HepG2 (cell line): Measurements from ENCODE around the gene MAFB. TPM values are rescaled to one million over a fixed set of nuclear protein-coding genes. Genes with fewer than 3 reads are reported as not detected.

ENCODE experiments used
- ATAC-seq: fragments of 200-7000 bp; cut with Tn5 transposase; 3 replicates; pipeline ENCODE4 v1.9.1; 2020; ENCODE audit warnings: mild to moderate bottlenecking, moderate library complexity
- BruUV-seq: library from RNA; stranded (reverse); fragments of 400-500 nt; replicated peaks from 2 replicates; lab custom pipeline; 2021; lab: Mats Ljungman, UMichigan
- CTCF ChIA-PET: fragments of 300-600 bp; formaldehyde crosslinking; extraction: SDS; loops from one replicate; lab custom pipeline; 2021; ENCODE audit warnings: low total read pairs, inconsistent platforms, low intra/inter-chr PET ratio; lab: Yijun Ruan, JAX
- POLR2A ChIA-PET: fragments of 350-600 bp; sonication (Branson Sonifier 250); formaldehyde crosslinking; loops from one replicate; lab custom pipeline; 2020; ENCODE audit warnings: antibody characterized with exemption, inconsistent platforms; lab: Yijun Ruan, JAX
- DNase-seq: peaks from one replicate; pipeline ENCODE4 v3.0.0-alpha.2; 2015; ENCODE audit warnings: low spot score
- FAIRE-seq: peaks from 3 replicates; lab custom pipeline; 2011; peaks lifted over from hg19 to GRCh38; lab: Jason Lieb, UNC
- H2AFZ ChIP-seq: one replicate; pipeline ENCODE4 v1.6.1; 2011; ENCODE audit warnings: low read length, inconsistent platforms
- H3K27ac ChIP-seq: fragments of 300-600 bp; 3 replicates; pipeline ENCODE4 v1.8.0; 2011; ENCODE audit warnings: mixed run types, mild to moderate bottlenecking, mixed read lengths, low read length, inconsistent platforms; ENCODE audit not compliant: insufficient read depth; ENCODE audit errors: extremely low read length
- H3K27me3 ChIP-seq, 2 experiments: fragments of 200-600 bp in 1 of 2; 2 replicates in 1 of 2; 3 replicates in 1 of 2; pipeline versions ENCODE4 v1.6.0 to v1.8.0; 2011; ENCODE audit warnings: low read length in 2 of 2, mild to moderate bottlenecking in 2 of 2, moderate library complexity in 2 of 2, inconsistent platforms in 1 of 2; ENCODE audit not compliant: insufficient read depth in 2 of 2, control insufficient read depth in 1 of 2
- H3K36me3 ChIP-seq, 2 experiments: fragments of 200-600 bp in 1 of 2; replicated peaks in 1 of 2; 2 replicates in 1 of 2; 3 replicates in 1 of 2; pipeline versions ENCODE4 v1.5.1 to v1.8.0; 2011; ENCODE audit warnings: low read length in 2 of 2, inconsistent platforms in 1 of 2; ENCODE audit not compliant: insufficient read depth in 2 of 2, control insufficient read depth in 1 of 2
- H3K4me1 ChIP-seq: 2 replicates; pipeline ENCODE4 v1.5.1; 2012; ENCODE audit warnings: low read length, inconsistent platforms; ENCODE audit not compliant: insufficient read depth
- H3K4me2 ChIP-seq: 2 replicates; pipeline ENCODE4 v1.6.0; 2011; ENCODE audit warnings: low read depth, low read length, inconsistent platforms
- H3K4me3 ChIP-seq, 3 experiments: fragments of 200-600 bp in 1 of 3; sonication (generic), shearing (Covaris generic) in 1 of 3; replicated peaks in 1 of 3; 2 replicates each; pipeline ENCODE4 v1.5.1; 2011 to 2016; ENCODE audit warnings: low read length in 3 of 3, inconsistent platforms in 2 of 3, low read depth in 2 of 3, mild to moderate bottlenecking in 2 of 3, control low read depth in 1 of 3, mixed read lengths in 1 of 3; ENCODE audit not compliant: insufficient read depth in 1 of 3
- H3K79me2 ChIP-seq: one replicate; pipeline ENCODE4 v1.6.1; 2011; ENCODE audit warnings: low read length, inconsistent platforms; ENCODE audit not compliant: insufficient read depth
- H3K9ac ChIP-seq: 2 replicates; pipeline ENCODE4 v1.6.0; 2011; ENCODE audit warnings: mild to moderate bottlenecking, low read depth, low read length, inconsistent platforms; ENCODE audit not compliant: insufficient read depth
- H3K9me3 ChIP-seq: 2 replicates; pipeline ENCODE4 v1.5.1; 2012; ENCODE audit warnings: mild to moderate bottlenecking, low read length
- H4K20me1 ChIP-seq: 2 replicates; pipeline ENCODE4 v1.6.0; 2011; ENCODE audit warnings: inconsistent platforms, mild to moderate bottlenecking, low read length, moderate library complexity; ENCODE audit not compliant: insufficient read depth
- BRCA1 ChIP-seq: sonication (generic); formaldehyde crosslinking; IDR thresholded peaks from 2 replicates; pipeline ENCODE4 v1.4.0; 2020; ENCODE audit warnings: missing genetic modification reagents
- DPF2 ChIP-seq: sonication (generic); formaldehyde crosslinking; IDR thresholded peaks from 2 replicates; pipeline ENCODE4 v1.4.0; 2020; ENCODE audit warnings: mild to moderate bottlenecking, low read depth, missing genetic modification reagents, borderline replicate concordance
- EEA1 ChIP-seq: sonication (generic); formaldehyde crosslinking; IDR thresholded peaks from 2 replicates; pipeline ENCODE4 v1.5.1; 2020; ENCODE audit warnings: mild to moderate bottlenecking, missing genetic modification reagents, borderline replicate concordance
- FOXP1 ChIP-seq, 2 experiments: fragments of 450-650 bp in 1 of 2; IDR thresholded peaks; 2 replicates each; pipeline ENCODE4 v1.6.1; 2017 to 2018; ENCODE audit warnings: antibody characterized with exemption in 1 of 2
- HES4 ChIP-seq: sonication (generic); formaldehyde crosslinking; IDR thresholded peaks from 2 replicates; pipeline ENCODE4 v1.9.0; 2021; ENCODE audit warnings: mild to moderate bottlenecking, missing genetic modification reagents, borderline replicate concordance
- MED8 ChIP-seq: sonication (generic); formaldehyde crosslinking; IDR thresholded peaks from 2 replicates; pipeline ENCODE4 v1.8.1; 2023; ENCODE audit warnings: mild to moderate bottlenecking, missing genetic modification reagents; ENCODE audit not compliant: insufficient replicate concordance
- MYNN ChIP-seq: sonication (generic); formaldehyde crosslinking; IDR thresholded peaks from 2 replicates; pipeline ENCODE4 v1.4.0; 2020; ENCODE audit warnings: mild to moderate bottlenecking, low read depth, missing genetic modification reagents
- NFE2L2 ChIP-seq: fragments of 150-350 bp; IDR thresholded peaks from 2 replicates; pipeline ENCODE4 v1.6.1; 2014; ENCODE audit warnings: low read length
- SIX1 ChIP-seq: sonication (generic); formaldehyde crosslinking; IDR thresholded peaks from 2 replicates; pipeline ENCODE4 v1.4.0; 2020; ENCODE audit warnings: missing genetic modification reagents, borderline replicate concordance
- SYNCRIP ChIP-seq: fragments of 200-400 bp; formaldehyde crosslinking; IDR thresholded peaks from 2 replicates; pipeline ENCODE4 v1.6.1; 2018; ENCODE audit warnings: mild to moderate bottlenecking, low read depth, low read length; ENCODE audit not compliant: insufficient read depth
- U2AF1 ChIP-seq: fragments of 200-400 bp; formaldehyde crosslinking; optimal IDR thresholded peaks from 2 replicates; pipeline ENCODE3; 2017; ENCODE audit warnings: mild to moderate bottlenecking, low read depth, low read length
- ZBTB20 ChIP-seq: sonication (generic); formaldehyde crosslinking; IDR thresholded peaks from 2 replicates; pipeline ENCODE4 v1.8.1; 2023; ENCODE audit warnings: missing genetic modification reagents, low read depth, mild to moderate bottlenecking, borderline replicate concordance
- ZBTB21 ChIP-seq: sonication (generic); formaldehyde crosslinking; IDR thresholded peaks from 2 replicates; pipeline ENCODE4 v1.4.0; 2020; ENCODE audit warnings: missing genetic modification reagents
- ZNF224 ChIP-seq: sonication (generic); formaldehyde crosslinking; IDR thresholded peaks from 2 replicates; pipeline ENCODE4 v1.5.0; 2020; ENCODE audit warnings: mild to moderate bottlenecking, missing genetic modification reagents
- ZNF484 ChIP-seq: sonication (generic); formaldehyde crosslinking; IDR thresholded peaks from 2 replicates; pipeline ENCODE4 v1.5.1; 2020; ENCODE audit warnings: mild to moderate bottlenecking, low read depth, missing genetic modification reagents, borderline replicate concordance
- ZNF552 ChIP-seq: sonication (generic); formaldehyde crosslinking; IDR thresholded peaks from 2 replicates; pipeline ENCODE4 v1.9.0; 2022; ENCODE audit warnings: missing genetic modification reagents, mild to moderate bottlenecking, borderline replicate concordance
- ZNF619 ChIP-seq: sonication (generic); formaldehyde crosslinking; IDR thresholded peaks from 2 replicates; pipeline ENCODE4 v1.4.0; 2020; ENCODE audit warnings: mild to moderate bottlenecking, missing genetic modification reagents
- WGBS: methylation state at CpG from one replicate; pipeline ENCODE4 v1.1.6; 2017; ENCODE audit warnings: low lambda C conversion rate; 5-methylcytosine and 5-hydroxymethylcytosine counted together
- in situ Hi-C: cut with HindIII; loops from 2 replicates; pipeline ENCODE4 v1.10.0; 2017; ENCODE audit warnings: low pct_unique_long_range_greater_than_20kb; ENCODE audit not compliant: extremely low pct_ligation_motif_present
- intact Hi-C: fragments of 100-400 bp; cut with micrococcal nuclease; formaldehyde crosslinking; loops from one replicate; pipeline ENCODE4 v1.10.0; 2022; ENCODE audit not compliant: unreplicated experiment
- polyA plus RNA-seq, 8 experiments: library from polyadenylated mRNA; depleted of rRNA in 3 of 8; stranded (reverse) in 7 of 8; unstranded in 1 of 8; fragments of >200 nt; fragmentation: Illumina TruSeq in 4 of 8; extraction: Trizol in 4 of 8; gene quantifications; 2 replicates each; pipeline versions ENCODE4 v1.2.1 to v1.2.3, GENCODE V29; 2011 to 2016; ENCODE audit warnings: low read depth in 4 of 8, missing spikeins in 1 of 8, mixed read lengths in 1 of 8; ENCODE audit not compliant: insufficient read depth in 1 of 8
- total RNA-seq, 5 experiments: library from RNA; depleted of rRNA; stranded (reverse); fragments of >200 nt; fragmentation: Illumina TruSeq; extraction: Trizol; gene quantifications; 2 replicates each; pipeline ENCODE4 v1.2.3, GENCODE V29; 2016; ENCODE audit warnings: low read depth in 1 of 5
- TF ChIP-seq, protein P1 (sequence below): sonication (generic); formaldehyde crosslinking; IDR thresholded peaks from 2 replicates; pipeline ENCODE4 v1.8.1; 2023; ENCODE audit warnings: missing genetic modification reagents, mild to moderate bottlenecking, borderline replicate concordance
- TF ChIP-seq, protein P2 (sequence below): sonication (generic); formaldehyde crosslinking; conservative IDR thresholded peaks from 2 replicates; pipeline ENCODE4 v1.8.0; 2022; ENCODE audit warnings: mild to moderate bottlenecking, moderate library complexity, missing genetic modification reagents
- TF ChIP-seq, protein P3 (sequence below): sonication (generic); formaldehyde crosslinking; IDR thresholded peaks from 2 replicates; pipeline ENCODE4 v1.4.0; 2020; ENCODE audit warnings: mild to moderate bottlenecking, missing genetic modification reagents

Gene MAFB
- total and polyA plus RNA-seq, 2 of the 13 experiments (the other 11 are each of a cell fraction or from before 2014, with no cell fraction given) = 0.08 to 0.11 TPM

DNA sequence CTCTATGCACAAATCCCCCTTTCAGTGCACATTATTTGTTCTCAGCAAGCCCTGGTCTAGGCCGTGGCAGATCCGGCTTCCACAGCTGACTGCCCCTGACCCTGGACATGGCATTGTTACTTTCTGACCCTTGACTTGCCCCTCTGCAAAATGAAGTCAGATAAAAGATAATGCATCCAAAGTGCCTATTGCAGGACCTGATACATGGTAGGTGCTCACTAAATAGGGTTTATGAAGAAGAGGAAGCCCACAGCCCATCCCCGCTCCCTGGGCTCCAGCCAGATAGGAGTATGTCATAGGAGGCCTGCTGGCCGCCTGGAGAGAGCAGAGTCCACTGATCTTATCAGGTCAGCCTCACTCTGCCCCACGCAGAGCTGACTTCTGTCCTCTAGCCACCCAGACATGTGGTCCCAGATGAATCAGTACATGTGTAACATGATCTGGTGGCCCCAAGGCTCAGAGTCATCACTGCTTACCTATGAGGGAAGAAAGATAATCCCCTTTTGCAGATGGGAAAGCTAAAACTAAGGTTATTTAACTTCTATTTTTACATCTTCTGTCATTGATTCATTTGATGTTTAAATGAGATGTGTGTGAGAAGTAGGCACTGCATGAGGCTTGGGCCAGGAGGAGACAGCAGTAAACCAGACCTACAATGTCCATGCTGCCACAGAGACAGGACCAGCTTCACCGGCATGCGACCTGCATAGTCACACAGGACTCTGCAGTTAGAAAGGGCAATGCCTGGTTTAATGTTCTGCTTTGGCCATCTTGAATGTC, 20.4 kb downstream of the MAFB start:
- no peak overlapping the region for H3K9ac ChIP-seq
- intact Hi-C loops (loop anchor here (1.0 kb wide), 1 partner anchor 22 kb away; no protein-coding TSS in a partner anchor), in situ Hi-C loops (no loop called here)
- no peaks in the 10 kb centered on the region for H3K9me3 ChIP-seq
- ChIA-PET CTCF (no interaction called here), POLR2A (interaction anchor here (1.4 to 1.9 kb wide), 2 partner anchors 14 to 20 kb away, joined by 3 to 12 read pairs; partner anchors contain the start of gene MAFB)
- DNase-seq = peak; percentile 96
- peaks cover 28% of the 10 kb centered on the region for H3K4me1 ChIP-seq
- H3K4me2 ChIP-seq = peak overlapping the region; percentile 60
- H2AFZ ChIP-seq = no peak overlapping the region
- no peaks in the 10 kb centered on the region for H3K27me3 ChIP-seq
- peak; percentile 99 for FAIRE-seq
- H3K79me2 ChIP-seq = no peaks in the 10 kb centered on the region
- peak overlapping the region; percentile 15 for H3K27ac ChIP-seq
- no peaks in the 10 kb centered on the region for H4K20me1 ChIP-seq
- WGBS = 6% methylated on average over 7 of the region's 7 CpGs
- H3K36me3 ChIP-seq = no peaks in the 10 kb centered on the region
- peak; percentile 99 for ATAC-seq
- BruUV-seq = no TSS peak
- H3K4me3 ChIP-seq = peak overlapping the region in 1 of 3 experiments; percentile 21; a peak in 2 of 6 replicates
- TF ChIP-seq BRCA1 (CRISPR knock-in tag) (peak; percentile 85; the same call in 1 of the 2 replicates), ZNF619 (0 out of 2 replicates have a peak, but pooled peaks have one; percentile 30), DPF2 (peak; percentile 83), ZNF484 (CRISPR knock-in tag) (no peak), U2AF1 (no peak), SIX1 (CRISPR knock-in tag) (peak; percentile 99), ZNF552 (no peak), NFE2L2 (no peak), MED8 (CRISPR knock-in tag) (no peak), EEA1 (CRISPR knock-in tag) (0 out of 2 replicates have a peak, but pooled peaks have one; percentile 49), HES4 (CRISPR knock-in tag) (no peak), FOXP1 (IDR thresholded peaks at IDR 0.05) (no peak), FOXP1 (CRISPR knock-in tag; IDR thresholded peaks at IDR 0.05) (peak; percentile 38), ZBTB20 (CRISPR knock-in tag) (peak; percentile 47; the same call in 1 of the 2 replicates), ZBTB21 (CRISPR knock-in tag) (peak; percentile 68), ZNF224 (CRISPR knock-in tag) (peak; percentile 44; the same call in 1 of the 2 replicates), MYNN (CRISPR knock-in tag) (no peak), SYNCRIP (no peak)
- TF ChIP-seq, protein P1, sequence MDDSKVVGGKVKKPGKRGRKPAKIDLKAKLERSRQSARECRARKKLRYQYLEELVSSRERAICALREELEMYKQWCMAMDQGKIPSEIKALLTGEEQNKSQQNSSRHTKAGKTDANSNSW (CRISPR knock-in tag) = no peak
- TF ChIP-seq, protein P2, sequence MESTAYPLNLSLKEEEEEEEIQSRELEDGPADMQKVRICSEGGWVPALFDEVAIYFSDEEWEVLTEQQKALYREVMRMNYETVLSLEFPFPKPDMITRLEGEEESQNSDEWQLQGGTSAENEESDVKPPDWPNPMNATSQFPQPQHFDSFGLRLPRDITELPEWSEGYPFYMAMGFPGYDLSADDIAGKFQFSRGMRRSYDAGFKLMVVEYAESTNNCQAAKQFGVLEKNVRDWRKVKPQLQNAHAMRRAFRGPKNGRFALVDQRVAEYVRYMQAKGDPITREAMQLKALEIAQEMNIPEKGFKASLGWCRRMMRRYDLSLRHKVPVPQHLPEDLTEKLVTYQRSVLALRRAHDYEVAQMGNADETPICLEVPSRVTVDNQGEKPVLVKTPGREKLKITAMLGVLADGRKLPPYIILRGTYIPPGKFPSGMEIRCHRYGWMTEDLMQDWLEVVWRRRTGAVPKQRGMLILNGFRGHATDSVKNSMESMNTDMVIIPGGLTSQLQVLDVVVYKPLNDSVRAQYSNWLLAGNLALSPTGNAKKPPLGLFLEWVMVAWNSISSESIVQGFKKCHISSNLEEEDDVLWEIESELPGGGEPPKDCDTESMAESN (CRISPR knock-in tag) = no peak
- TF ChIP-seq, protein P3, sequence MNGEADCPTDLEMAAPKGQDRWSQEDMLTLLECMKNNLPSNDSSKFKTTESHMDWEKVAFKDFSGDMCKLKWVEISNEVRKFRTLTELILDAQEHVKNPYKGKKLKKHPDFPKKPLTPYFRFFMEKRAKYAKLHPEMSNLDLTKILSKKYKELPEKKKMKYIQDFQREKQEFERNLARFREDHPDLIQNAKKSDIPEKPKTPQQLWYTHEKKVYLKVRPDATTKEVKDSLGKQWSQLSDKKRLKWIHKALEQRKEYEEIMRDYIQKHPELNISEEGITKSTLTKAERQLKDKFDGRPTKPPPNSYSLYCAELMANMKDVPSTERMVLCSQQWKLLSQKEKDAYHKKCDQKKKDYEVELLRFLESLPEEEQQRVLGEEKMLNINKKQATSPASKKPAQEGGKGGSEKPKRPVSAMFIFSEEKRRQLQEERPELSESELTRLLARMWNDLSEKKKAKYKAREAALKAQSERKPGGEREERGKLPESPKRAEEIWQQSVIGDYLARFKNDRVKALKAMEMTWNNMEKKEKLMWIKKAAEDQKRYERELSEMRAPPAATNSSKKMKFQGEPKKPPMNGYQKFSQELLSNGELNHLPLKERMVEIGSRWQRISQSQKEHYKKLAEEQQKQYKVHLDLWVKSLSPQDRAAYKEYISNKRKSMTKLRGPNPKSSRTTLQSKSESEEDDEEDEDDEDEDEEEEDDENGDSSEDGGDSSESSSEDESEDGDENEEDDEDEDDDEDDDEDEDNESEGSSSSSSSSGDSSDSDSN = peak; percentile 51
